ENCODE measurements around the gene AOC3. TPM values are rescaled to one million over a fixed set of nuclear protein-coding genes. Genes with fewer than 3 reads are reported as not detected.

Gene AOC3
- total and polyA plus RNA-seq, 2 of the 8 experiments (the other 6 are each of a cell fraction or from before 2014, with no cell fraction given) = 2.5 to 2.7 TPM

DNA sequence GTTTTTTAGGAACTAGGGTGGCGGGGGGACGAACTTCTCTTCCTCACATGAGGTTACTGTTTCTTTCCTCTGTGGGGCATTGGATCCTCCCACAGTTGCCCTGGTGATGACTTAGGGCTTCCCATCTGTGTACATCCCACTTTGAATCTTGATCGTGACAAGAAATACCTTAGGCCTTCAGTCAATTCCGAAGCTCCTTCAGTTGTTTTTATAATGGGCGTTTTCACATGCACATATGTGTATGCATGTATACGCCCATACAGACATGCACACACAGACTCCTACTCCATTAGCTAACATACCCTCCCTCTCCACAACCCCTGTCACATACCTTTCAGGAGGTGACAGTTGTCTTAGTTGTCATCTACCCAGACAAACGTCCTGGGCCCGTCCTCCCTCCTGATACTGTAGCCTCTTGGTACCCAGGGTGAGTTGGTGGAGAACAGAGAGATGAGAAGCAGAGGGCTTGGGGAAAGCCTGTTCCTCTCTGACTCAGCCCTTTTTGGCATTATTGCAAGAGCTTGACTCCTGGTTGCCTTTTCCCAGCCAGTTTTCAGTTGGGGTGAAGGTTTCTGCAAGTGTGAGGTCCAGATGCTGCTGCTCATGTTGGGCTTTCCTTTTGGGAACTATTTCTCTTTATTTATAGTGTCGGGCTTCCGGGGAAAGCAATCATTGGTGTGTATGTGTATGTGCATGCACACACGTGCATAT, 8.9 kb upstream of the AOC3 start:
- FAIRE-seq = no peak
- no peaks in the 10 kb centered on the region for H3K9me3 ChIP-seq (ENCODE audit: insufficient read depth in 2 of 2, low read depth in 1 of 2, low read length in 1 of 2)
- no peak overlapping the region for H3K23ac ChIP-seq (ENCODE audit: insufficient read length)
- H3K4ac ChIP-seq (replicated peaks; ENCODE audit: insufficient read length, low read depth, low read length) = no peak overlapping the region
- H3K56ac ChIP-seq (replicated peaks; ENCODE audit: insufficient read length, low read depth, low read length) = no peak overlapping the region
- H2AFZ ChIP-seq (ENCODE audit: low read length) = no peak overlapping the region
- H3K79me2 ChIP-seq (ENCODE audit: control insufficient read depth in 1 of 2, insufficient read depth in 2 of 2, low read length in 2 of 2) = no peaks in the 10 kb centered on the region
- H4K5ac ChIP-seq (ENCODE audit: insufficient read length, low read depth, low read length) = no peak overlapping the region
- H3K27me3 ChIP-seq (replicated peaks in 1 of 4; ENCODE audit: control insufficient read depth in 3 of 4, extremely low read depth in 1 of 4, insufficient read depth in 3 of 4, low read length in 3 of 4) = no peaks in the 10 kb centered on the region
- H2BK5ac ChIP-seq (ENCODE audit: low read depth, low read length) = no peak overlapping the region
- H4K8ac ChIP-seq (ENCODE audit: extremely low read depth, insufficient read depth, low read length) = no peak overlapping the region
- H2AK5ac ChIP-seq (ENCODE audit: low read depth, low read length) = no peak overlapping the region
- no peak overlapping the region for H3K18ac ChIP-seq (ENCODE audit: extremely low read depth, low read length)
- H3K4me1 ChIP-seq (replicated peaks in 1 of 4; ENCODE audit: control insufficient read depth in 3 of 4, insufficient read depth in 4 of 4, low read length in 3 of 4) = no peaks in the 10 kb centered on the region
- no peak overlapping the region for H2BK15ac ChIP-seq (ENCODE audit: low read length)
- H3K14ac ChIP-seq (ENCODE audit: insufficient read length) = no peak overlapping the region
- CTCF ChIA-PET (ENCODE audit: partially characterized antibody) = interaction anchor here (0.6 to 8.9 kb wide), 21 partner anchors 9 to 157 kb away, joined by 3 to 141 read pairs (median 6); partner anchors contain the start of genes AOC3, BECN1, PSME3 and RPL27
- DNase-seq (ENCODE audit: low read depth in 1 of 2, low spot score in 2 of 2) = no peak
- WGBS, 2 experiments (ENCODE audit: extremely low coverage in 1 of 2, insufficient coverage in 1 of 2, insufficient read length in 1 of 2, insufficient replicate concordance in 2 of 2, low coverage in 1 of 2, low lambda C conversion rate in 2 of 2, missing lambda C conversion rate in 1 of 2) = 93% methylated on average over 11 of the region's 11 CpGs; no CpG with 5 or more reads in 1 of the 2 experiments
- no peak overlapping the region for H4K91ac ChIP-seq (replicated peaks; ENCODE audit: insufficient read length, low read length)
- no peak overlapping the region for H2BK12ac ChIP-seq (ENCODE audit: low read depth, low read length)
- no peak overlapping the region for H2BK20ac ChIP-seq (ENCODE audit: low read length)
- H3K4me3 ChIP-seq (ENCODE audit: extremely low read depth in 1 of 4, insufficient read depth in 2 of 4, low read depth in 3 of 4, low read length in 4 of 4) = no peak overlapping the region
- no peak overlapping the region for H3K4me2 ChIP-seq (ENCODE audit: insufficient read depth in 1 of 2, low read depth in 2 of 2, low read length in 2 of 2)
- peaks cover 11 to 17% of the 10 kb centered on the region in 2 experiments for H4K20me1 ChIP-seq (replicated peaks in 1 of 2; ENCODE audit: control insufficient read depth in 1 of 2, insufficient read depth in 2 of 2, low read length in 2 of 2)
- H3K79me1 ChIP-seq (ENCODE audit: low read depth, low read length) = no peaks in the 10 kb centered on the region
- no peak overlapping the region for H3K9ac ChIP-seq (replicated peaks in 1 of 4; ENCODE audit: extremely low read depth in 1 of 4, low read depth in 3 of 4, low read length in 3 of 4)
- no peaks in the 10 kb centered on the region for H3K23me2 ChIP-seq (ENCODE audit: low read depth, low read length)
- POLR2A ChIA-PET (ENCODE audit: partially characterized antibody) = interaction anchor here (0.6 to 10.4 kb wide), 12 partner anchors 6 to 155 kb away, joined by 3 to 111 read pairs (median 4); partner anchors contain the start of genes AOC3, CNTD1, COA3 and PSME3
- H2BK120ac ChIP-seq (replicated peaks; ENCODE audit: low read depth, low read length) = no peak overlapping the region
- no peak overlapping the region for H3K27ac ChIP-seq (ENCODE audit: low read depth, low read length)
- H3K36me3 ChIP-seq (ENCODE audit: control insufficient read depth in 2 of 4, insufficient read depth in 4 of 4, low read length in 3 of 4) = peaks cover 36 to 84% (median 63%) of the 10 kb centered on the region in 4 experiments
- no peak for TF ChIP-seq YY1 (IDR thresholded peaks at IDR 0.05; ENCODE audit: low read depth, low read length)
- TF ChIP-seq TAF1 (IDR thresholded peaks at IDR 0.05; ENCODE audit: low read depth, low read length) = no peak
- no peak for TF ChIP-seq HDAC2 (IDR thresholded peaks at IDR 0.05; ENCODE audit: borderline replicate concordance in 1 of 2, low read depth in 2 of 2, low read length in 2 of 2)
- TF ChIP-seq RFX5 (IDR thresholded peaks at IDR 0.05; ENCODE audit: borderline replicate concordance, low read depth, low read length) = no peak
- TF ChIP-seq SP4 (IDR thresholded peaks at IDR 0.05; ENCODE audit: low read length) = no peak
- no peak for TF ChIP-seq BRCA1 (IDR thresholded peaks at IDR 0.05; ENCODE audit: low read depth, low read length)
- TF ChIP-seq, protein P1, sequence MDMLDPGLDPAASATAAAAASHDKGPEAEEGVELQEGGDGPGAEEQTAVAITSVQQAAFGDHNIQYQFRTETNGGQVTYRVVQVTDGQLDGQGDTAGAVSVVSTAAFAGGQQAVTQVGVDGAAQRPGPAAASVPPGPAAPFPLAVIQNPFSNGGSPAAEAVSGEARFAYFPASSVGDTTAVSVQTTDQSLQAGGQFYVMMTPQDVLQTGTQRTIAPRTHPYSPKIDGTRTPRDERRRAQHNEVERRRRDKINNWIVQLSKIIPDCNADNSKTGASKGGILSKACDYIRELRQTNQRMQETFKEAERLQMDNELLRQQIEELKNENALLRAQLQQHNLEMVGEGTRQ (IDR thresholded peaks at IDR 0.05; ENCODE audit: low read length) = no peak
- TF ChIP-seq TAF7 (optimal IDR thresholded peaks at IDR 0.05; ENCODE audit: borderline replicate concordance, low read depth, low read length) = no peak
- TF ChIP-seq CREB1 (IDR thresholded peaks at IDR 0.05) = no peak
- TF ChIP-seq TBP (IDR thresholded peaks at IDR 0.05; ENCODE audit: low read depth, low read length) = no peak
- TF ChIP-seq HDAC6 (IDR thresholded peaks at IDR 0.05; ENCODE audit: low read depth, low read length) = no peak
- TF ChIP-seq FOSL1 (IDR thresholded peaks at IDR 0.05; ENCODE audit: insufficient read depth, low read depth, low read length) = no peak

Data from H1 (cell line).